ENCODE results near the gene ANKDD1B. TPM values are rescaled to one million over a fixed set of nuclear protein-coding genes. Genes with fewer than 3 reads are reported as not detected.

Gene ANKDD1B
- total and polyA plus RNA-seq, 2 of the 13 experiments (the other 11 are each of a cell fraction or from before 2014, with no cell fraction given), result 0.12 to 0.27 TPM

- TF ChIP-seq ZFP91 (CRISPR knock-in tag; IDR thresholded peaks at IDR 0.05; ENCODE audit: borderline replicate concordance) (peak; percentile 56; the same call in 1 of the 2 replicates), YEATS4 (CRISPR knock-in tag; IDR thresholded peaks at IDR 0.05; ENCODE audit: borderline replicate concordance) (0 out of 2 replicates have a peak, but pooled peaks have one; percentile 40), ZNF274 (CRISPR knock-in tag; IDR thresholded peaks at IDR 0.05) (peak; percentile 36; the same call in 1 of the 2 replicates), ZNF263 (CRISPR knock-in tag; IDR thresholded peaks at IDR 0.05) (0 out of 2 replicates have a peak, but pooled peaks have one; percentile 34), CHCHD3 (CRISPR knock-in tag; IDR thresholded peaks at IDR 0.05) (peak; percentile 65; the same call in 1 of the 2 replicates), PATZ1 (CRISPR knock-in tag; IDR thresholded peaks at IDR 0.05) (peak; percentile 27; the same call in 1 of the 2 replicates), ZNF383 (CRISPR knock-in tag; IDR thresholded peaks at IDR 0.05; ENCODE audit: borderline replicate concordance) (no peak), UBTF (CRISPR knock-in tag; IDR thresholded peaks at IDR 0.05) (peak; percentile 50; the same call in 1 of the 2 replicates), ZNF414 (CRISPR knock-in tag; IDR thresholded peaks at IDR 0.05) (no peak), SAP130 (CRISPR knock-in tag; IDR thresholded peaks at IDR 0.05; ENCODE audit: low read depth) (peak; percentile 36; the same call in 1 of the 2 replicates), MED1 (CRISPR knock-in tag; IDR thresholded peaks at IDR 0.05) (0 out of 2 replicates have a peak, but pooled peaks have one; percentile 21), WIZ (CRISPR knock-in tag; IDR thresholded peaks at IDR 0.05) (no peak), HNF4A (CRISPR knock-in tag; IDR thresholded peaks at IDR 0.05) (0 out of 2 replicates have a peak, but pooled peaks have one; percentile 24), ZNF10 (CRISPR knock-in tag; IDR thresholded peaks at IDR 0.05; ENCODE audit: borderline replicate concordance, low read depth) (no peak), ZNF556 (CRISPR knock-in tag; IDR thresholded peaks at IDR 0.05; ENCODE audit: borderline replicate concordance) (0 out of 2 replicates have a peak, but pooled peaks have one; percentile 20), ZNF329 (CRISPR knock-in tag; IDR thresholded peaks at IDR 0.05; ENCODE audit: low read depth) (0 out of 2 replicates have a peak, but pooled peaks have one; percentile 67), ARNT2 (CRISPR knock-in tag; IDR thresholded peaks at IDR 0.05; ENCODE audit: low read depth) (no peak), ZMAT3 (CRISPR knock-in tag; conservative IDR thresholded peaks at IDR 0.05) (0 out of 2 replicates have a peak, but pooled peaks have one; percentile 50), RBFOX2 (IDR thresholded peaks at IDR 0.05; ENCODE audit: low read depth, low read length) (peak; percentile 66)
These were observed at the start of gene ANKDD1B (continued) for GRCh38 chr5:75611311-75612225.
